ENCODE measurements around the gene CTPS1.

DNA sequence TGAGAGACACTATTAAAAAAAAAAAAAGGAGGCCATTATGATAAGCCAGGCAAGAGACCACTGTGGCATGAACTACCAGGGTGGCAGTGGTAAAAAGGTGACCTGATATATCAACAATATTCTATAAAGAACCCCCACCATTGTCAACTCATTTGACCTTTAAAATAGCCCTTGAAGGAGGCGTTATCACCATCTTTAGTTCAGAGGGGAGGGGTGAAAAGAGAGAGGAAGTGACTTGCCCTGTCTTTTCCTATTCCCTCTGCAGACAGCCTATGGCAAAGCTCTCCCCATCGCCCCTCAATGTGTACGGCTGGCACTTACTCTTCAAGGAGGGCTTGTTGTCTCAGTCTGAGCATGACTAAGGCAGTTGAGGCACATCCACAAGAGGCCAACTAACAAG is 53.8 kb downstream of the CTPS1 start:
- TF ChIP-seq, protein P1, sequence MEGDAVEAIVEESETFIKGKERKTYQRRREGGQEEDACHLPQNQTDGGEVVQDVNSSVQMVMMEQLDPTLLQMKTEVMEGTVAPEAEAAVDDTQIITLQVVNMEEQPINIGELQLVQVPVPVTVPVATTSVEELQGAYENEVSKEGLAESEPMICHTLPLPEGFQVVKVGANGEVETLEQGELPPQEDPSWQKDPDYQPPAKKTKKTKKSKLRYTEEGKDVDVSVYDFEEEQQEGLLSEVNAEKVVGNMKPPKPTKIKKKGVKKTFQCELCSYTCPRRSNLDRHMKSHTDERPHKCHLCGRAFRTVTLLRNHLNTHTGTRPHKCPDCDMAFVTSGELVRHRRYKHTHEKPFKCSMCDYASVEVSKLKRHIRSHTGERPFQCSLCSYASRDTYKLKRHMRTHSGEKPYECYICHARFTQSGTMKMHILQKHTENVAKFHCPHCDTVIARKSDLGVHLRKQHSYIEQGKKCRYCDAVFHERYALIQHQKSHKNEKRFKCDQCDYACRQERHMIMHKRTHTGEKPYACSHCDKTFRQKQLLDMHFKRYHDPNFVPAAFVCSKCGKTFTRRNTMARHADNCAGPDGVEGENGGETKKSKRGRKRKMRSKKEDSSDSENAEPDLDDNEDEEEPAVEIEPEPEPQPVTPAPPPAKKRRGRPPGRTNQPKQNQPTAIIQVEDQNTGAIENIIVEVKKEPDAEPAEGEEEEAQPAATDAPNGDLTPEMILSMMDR (optimal IDR thresholded peaks at IDR 0.05 in 1 of 3, IDR thresholded peaks at IDR 0.05 in 1 of 3, conservative IDR thresholded peaks at IDR 0.05 in 1 of 3; ENCODE audit: extremely low read depth in 1 of 3, insufficient read depth in 2 of 3, low read length in 3 of 3), result no peak
- TF ChIP-seq EZH2 (IDR thresholded peaks at IDR 0.05; ENCODE audit: low read length), result no peak

All from keratinocyte (primary cell).